Activated CD4-positive, alpha-beta T cell treated with anti-CD3 and anti-CD28 coated beads for 4 hours (primary cell): ENCODE measurements around the gene FN1.
A peak's percentile ranks its signal among the peaks of the same experiment; 100 is the strongest.

Experiments
- DNase-seq, 2 donors: peaks; one replicate each; pipeline ENCODE4 v3.0.0-alpha.2; 2020

FN1 gene

DNA sequence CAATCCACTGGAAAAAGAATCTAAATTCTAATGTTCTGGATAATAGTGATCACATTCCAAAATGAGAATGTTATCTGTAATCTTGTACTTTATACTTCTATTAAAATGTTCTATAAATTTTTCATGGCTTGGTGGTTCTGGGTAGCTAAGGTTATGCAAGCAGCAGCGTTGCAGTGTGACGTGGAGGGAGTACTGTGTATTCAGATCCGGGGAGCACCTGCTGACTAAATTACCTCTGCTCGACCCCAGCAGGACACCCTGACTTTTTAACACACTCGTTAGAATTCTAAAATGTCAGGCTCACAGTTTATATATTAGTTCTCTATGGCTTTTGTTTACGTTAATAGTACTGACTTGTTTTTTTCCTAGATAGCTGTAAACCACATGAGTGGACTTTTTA is 111.1 kb downstream of the FN1 start:
- no peak for DNase-seq

DNA sequence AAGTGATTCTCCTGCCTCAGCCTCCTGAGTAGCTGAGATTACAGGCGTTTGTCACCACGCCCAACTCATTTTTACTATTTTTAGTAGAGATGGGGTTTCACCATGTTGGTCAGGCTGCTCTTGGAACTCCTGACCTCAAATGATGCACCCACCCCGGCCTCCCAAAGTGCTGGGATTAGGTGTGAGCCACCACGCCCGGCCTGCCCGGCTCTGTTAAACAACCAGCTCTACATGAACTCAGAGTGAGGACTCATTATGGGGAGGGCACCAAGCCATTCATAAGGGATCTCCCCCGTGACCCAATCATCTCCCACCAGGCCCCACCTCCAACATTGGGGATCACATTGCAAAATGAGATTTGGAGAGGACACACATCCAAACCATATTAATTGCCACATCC is 115.2 kb downstream of the FN1 start:
- DNase-seq: no peak

DNA sequence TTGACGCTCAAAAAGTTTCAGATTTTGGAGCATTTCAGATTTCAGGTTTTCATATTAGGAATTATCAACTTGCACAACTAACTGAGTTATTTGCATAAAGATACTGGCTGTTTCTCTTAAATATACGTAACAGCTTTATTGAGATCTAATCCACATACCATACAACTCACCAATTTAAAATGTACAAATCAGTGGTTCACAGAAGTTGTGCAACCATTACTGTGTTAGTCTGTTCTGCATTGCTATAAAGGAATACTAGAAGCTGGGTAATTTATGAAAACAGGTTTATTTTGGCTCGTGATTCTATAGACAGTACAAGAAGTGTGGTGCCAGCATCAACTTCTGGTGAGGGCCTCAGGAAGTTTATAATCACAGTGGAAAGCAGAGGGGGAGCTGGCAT is 115.8 kb downstream of the FN1 start:
- no peak for DNase-seq

DNA sequence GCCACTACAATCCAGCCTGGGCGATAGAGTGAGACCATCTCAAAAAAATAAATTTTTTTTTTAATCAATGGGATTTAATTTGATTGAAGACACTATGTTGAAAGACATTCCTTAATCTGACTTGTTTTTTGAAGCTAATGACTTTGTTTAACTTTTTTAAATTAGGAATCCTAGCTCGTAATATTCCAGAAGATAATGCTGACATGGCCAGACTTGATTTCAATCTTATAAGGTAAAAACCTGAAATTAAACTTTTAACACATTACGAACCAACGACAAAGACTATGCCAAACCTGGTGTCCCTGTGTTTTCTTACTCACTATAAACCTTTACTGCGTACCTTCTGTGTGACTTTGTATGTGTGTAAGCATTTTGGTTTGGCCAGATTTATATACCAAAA is 116.4 kb downstream of the FN1 start:
- DNase-seq: no peak

DNA sequence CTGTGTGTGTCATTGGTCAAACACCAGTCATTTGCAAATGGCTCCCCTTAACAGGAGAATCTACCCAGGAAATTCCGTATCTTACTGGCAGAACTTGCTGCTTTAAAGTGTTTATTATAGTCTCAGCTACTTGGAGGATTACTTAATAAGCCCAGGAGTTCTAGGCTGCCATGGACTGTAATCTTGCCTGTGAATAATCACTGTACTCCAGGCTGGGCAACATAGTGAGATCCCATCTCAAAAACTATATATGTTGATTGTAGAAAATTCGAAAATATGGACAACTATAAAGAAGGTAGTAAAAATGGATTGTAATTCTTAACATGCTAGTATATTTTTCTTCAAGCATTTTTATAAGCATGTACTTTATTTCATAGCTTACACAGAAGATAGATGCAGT is 119.5 kb downstream of the FN1 start:
- no peak for DNase-seq

DNA sequence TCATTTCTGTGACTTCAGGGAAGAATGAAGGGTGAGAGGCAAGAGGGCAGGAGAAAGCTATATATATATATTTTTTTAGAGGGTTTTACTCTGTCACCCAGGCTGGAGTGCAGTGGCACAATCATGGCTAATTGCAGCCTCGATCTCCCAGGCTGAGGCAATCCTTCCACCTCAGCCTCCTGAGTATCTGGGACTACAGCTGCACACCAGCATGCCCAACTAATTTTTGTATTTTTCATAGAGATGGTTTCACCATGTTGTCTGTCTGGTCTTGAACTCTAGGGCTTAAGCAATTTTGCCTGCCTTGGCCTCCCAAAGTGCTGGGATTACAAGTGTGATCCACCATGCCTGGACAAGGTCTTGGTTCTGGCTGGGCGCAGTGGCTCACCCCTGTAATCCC is 120.6 kb downstream of the FN1 start:
- no peak for DNase-seq

DNA sequence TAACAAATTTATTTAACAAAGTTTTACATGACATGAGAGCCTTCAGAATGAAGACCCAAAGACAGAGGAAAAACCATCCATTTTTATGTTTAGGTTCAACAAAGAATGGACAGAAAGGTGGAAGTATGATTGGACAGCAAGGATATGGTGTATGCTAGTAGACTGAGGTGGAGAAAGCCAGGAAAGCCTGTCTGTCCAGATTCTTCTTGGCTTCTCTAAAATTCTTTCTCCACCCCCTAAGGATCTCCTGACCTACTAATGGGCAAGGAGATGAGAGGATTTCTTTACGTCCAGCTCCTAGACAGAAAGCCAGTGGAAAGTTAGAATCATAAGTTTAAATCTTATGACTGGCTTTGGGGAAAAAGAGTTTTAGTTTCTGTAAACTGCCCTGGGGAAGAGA is 121.0 kb downstream of the FN1 start:
- no peak for DNase-seq

DNA sequence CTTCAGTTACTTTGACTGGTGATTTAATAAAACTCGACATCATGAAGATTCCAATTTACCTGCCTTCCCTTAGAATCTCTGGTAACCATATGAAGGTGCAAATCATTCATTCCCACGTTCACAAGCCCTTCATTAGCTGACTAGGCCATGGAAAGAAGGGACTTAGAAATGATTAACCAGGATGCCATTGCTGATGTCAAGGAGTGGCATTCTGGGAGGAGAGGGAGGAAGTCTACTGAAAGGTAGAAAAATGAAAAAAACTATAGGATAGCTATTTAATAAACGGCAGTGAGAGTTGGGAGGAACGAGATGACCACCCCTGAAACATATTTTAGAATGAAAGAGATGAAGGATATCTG is 122.6 kb downstream of the FN1 start:
- no peak for DNase-seq

DNA sequence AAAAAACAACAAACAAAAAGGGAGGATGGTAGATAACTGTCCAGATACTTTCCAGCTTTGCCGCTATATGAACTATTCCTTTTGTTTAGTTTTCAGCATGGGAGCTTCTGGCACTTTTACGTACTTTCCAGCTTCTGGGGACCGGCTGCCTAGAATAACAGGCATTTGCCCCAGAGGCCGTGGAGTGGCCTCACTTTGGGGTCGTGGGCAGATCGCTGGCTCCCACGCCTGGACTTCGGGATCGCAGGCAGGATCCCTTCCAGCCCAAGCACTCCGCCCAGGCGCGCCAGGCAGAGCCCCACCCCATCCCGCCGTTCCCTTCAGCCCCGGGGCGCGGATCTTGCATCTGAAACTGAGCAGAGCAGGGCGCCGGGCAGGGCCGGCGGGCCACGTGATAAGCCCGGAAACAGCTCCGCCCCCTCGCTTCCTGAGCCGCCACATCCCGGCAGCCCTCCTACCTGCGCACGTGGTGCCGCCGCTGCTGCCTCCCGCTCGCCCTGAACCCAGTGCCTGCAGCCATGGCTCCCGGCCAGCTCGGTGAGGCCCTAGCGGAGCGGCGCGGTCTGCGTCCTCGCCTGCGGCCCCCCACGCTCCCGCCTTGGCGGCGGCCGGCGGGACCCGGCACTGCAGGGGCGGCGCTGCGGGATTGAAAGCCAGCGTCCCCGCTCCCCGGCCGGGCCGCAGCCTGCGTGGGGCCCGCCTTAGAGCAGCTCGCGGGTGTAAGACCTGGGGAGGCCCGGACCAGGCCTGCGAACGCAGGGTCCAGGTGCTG is 124.1 kb downstream of the FN1 start, which contains the start of gene ATIC:
Gene ATIC, plus strand, starts transcription at position 435 of the 772 bp plus-strand sequence. Its CDS starts 84 bp downstream, at position 519.
- peak; percentile 88 to 93 for DNase-seq

DNA sequence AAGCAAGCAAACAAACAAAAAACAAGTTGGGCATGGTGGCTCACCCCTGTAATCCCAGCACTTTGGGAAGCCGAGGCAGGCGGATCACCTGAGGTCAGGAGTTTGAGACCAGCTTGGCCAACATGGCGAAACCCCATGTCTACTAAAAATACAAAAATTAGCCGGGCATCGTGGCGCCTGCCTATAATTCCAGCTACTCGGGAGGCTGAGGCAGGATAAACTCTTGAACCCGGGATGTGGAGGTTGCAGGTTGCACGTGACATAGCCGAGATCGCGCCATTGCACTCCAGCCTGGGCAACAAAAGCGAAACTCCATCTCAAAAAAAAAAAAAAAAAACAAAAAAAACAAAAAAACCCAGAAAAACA is 124.6 kb downstream of the FN1 start:
- DNase-seq: peak; percentile 9 to 11
